RCC 7860 (cell line): ENCODE results near the gene NDE1.
A peak's percentile ranks its signal among the peaks of the same experiment; 100 is the strongest.
"Not testable (repeated sequence)": the region's sequence is repeated elsewhere in the genome, so short reads cannot be mapped to it uniquely, and the experiment has no call there.

Experiments used
- DNase-seq: peaks from one replicate; pipeline ENCODE4 v3.0.0-alpha.2; 2015; ENCODE audit warnings: low spot score
- FAIRE-seq: peaks from 2 replicates; lab custom pipeline; 2012; peaks lifted over from hg19 to GRCh38; lab: Jason Lieb, UNC

NDE1 gene

DNA sequence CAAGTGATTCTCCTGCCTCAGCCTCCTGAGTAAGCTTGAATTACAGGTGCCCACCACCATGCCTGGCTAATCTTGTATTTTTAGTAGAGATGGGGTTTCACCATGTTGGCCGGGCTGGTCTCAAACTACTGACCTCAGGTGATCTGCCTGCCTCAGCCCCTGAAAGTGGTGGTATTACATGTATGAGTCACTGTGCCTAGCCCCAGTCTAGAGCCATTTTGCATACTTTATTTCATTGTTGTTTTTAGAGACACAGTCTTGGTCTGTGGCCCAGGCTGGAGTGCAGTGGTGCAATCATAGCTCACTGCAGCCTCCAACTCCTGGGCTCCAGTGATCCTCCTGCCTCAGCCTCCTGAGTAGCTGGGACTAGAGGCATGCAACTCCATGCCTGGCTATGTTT, 42.5 kb downstream of the NDE1 start:
- FAIRE-seq, DNase-seq: not testable (repeated sequence)

DNA sequence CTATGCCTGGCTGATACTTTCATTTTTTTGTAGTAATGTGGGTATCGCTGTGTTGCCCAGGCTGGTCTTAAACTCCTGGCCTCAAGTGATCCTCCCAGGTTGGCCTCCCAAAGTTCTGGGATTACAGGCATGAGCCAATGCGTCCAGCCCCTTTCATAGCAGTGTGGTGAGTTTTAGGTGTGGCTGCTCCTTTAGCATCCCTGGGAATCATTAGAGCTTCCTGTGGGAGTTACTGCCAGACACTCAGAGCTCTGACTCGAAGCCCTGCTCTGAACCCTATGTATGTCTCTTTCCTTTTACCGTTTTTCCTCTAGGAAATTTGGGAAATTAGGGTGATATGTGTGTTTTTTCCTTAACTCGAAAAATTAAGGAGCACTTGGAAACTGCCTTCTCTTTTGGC, 44.5 kb downstream of the NDE1 start:
- DNase-seq (no peak), FAIRE-seq (no peak)

DNA sequence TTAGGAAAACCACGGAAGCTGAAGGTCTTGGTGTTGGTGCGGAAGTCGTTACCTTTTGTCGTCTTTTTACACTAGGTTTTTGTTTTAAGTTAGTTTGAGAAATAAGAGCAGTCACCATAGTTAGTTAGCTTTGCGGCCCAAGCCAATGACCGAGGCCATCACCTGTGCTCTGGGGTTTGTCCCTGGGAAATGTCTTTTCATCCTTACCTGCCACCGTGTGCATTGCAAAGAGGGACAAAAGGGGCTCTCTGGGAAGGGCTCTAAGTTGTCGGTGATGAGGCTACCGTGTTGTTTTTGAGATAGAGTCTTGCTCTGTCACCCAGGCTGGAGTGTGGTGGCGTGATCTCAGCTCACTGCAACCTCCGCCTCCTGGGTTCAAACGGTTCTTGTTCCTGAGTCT, 49.8 kb downstream of the NDE1 start:
- DNase-seq (no peak), FAIRE-seq (no peak)

GRCh38 chr16:15701367-15701766, 51.3 kb downstream of the NDE1 start:
- DNase-seq (no peak), FAIRE-seq (no peak)

GRCh38 chr16:15701975-15702970, 52.2 kb downstream of the NDE1 start:
- DNase-seq (no peak), FAIRE-seq (no peak)

DNA sequence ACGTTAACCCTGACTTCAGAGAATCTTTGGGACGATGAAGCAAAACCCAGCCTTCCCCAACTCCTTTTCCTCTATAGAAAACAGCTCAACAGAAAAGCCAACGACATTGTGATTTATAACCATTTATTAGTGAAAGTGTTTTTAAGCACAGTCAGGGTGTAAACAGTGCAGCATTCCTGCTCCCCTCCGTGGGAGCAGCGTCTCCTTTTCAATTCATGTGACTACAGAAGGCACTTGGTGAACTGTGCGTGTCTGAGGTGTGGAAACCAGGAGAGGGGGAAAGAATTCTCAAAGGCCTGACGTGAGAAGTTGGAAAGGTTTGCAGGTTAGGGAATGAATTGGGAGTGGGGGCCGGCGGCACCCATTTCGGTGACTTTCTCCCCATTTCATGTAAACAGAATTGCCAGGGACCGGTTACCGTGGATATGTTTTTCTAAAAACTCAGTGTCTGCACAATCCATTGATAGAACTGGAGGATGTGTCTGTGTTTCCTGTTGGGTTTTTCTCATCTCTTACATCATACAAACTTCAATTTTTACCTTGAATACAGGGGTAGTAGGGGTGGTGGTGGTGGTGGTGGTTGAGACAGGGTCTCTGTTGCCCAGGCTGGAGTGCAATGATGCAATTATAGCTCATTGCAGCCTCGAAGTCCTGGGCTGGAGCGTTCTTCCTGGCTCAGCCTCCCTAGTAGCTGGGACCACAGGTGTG, 53.1 kb downstream of the NDE1 start:
- FAIRE-seq (no peak), DNase-seq (no peak)

DNA sequence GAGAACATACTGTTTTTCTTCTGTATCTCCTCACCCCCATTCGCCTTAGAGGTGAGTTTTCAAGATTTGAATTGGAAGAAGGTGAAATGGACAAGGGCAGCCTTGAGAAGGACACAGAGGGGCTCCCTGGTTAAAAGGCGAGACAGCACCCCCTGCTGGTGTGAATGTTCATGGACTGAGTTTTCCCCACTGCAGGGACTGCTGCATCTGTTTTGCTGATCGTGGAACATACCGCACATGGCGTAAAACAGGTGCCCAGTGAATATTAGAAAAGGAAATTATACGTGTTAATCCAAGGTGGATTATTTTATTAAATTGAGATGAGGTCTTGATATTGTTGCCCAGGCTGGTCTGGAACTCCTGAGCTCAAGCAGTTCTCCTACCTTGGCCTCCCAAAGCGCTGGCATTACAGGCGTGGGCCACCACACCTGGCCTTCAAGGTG, 54.5 kb downstream of the NDE1 start:
- DNase-seq (peak; percentile 12), FAIRE-seq (no peak)

DNA sequence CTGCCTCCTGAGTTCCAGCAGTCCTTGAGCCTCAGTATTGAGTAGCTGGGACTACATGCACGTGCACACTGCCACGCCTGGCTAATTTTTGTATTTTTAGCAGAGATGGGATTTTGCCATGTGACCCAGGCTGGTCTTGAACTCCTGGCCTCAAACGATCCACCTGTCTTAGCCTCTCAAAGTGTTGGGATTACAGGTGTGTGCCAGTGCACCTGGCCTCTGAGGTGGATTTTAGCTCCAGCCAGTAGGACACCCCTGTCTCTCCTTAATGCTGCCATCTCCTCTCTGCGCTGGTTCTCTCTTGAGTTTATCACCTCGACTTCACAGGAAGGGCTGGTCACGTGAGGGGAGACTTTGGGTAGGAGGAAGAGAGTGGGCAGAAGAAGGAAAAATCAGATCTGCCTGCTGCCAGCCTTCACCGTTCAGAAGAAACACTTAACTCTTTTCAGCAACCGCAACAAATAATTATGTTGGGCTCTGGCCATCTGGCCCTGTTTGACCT, 55.1 kb downstream of the NDE1 start:
- DNase-seq (no peak), FAIRE-seq (no peak)

GRCh38 chr16:15707332-15707731, 57.3 kb downstream of the NDE1 start:
- FAIRE-seq (no peak), DNase-seq (no peak)

DNA sequence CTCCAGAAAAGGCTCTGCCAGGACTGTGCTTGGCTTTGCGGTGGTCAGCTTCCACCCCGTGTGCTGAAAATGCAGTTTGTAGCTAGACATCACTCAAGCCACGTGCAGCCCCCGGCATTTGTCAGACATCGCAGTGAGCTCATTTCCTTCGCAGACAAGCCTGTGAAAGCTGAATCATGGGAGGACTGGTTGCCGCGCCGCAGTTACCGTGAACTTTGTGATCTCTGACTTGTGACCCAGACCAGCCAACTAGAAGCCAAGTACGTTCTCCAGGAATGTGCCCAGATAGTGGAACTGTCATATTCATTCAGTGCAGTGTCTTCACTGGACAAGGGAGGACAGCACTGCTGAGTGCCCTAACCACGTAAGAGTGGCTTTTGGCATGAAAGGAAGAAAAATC, 58.1 kb downstream of the NDE1 start:
- DNase-seq (no peak), FAIRE-seq (no peak)

- FAIRE-seq (no peak), DNase-seq (no peak)
These were observed 59.0 kb downstream of the NDE1 start for GRCh38 chr16:15708997-15709396.

DNA sequence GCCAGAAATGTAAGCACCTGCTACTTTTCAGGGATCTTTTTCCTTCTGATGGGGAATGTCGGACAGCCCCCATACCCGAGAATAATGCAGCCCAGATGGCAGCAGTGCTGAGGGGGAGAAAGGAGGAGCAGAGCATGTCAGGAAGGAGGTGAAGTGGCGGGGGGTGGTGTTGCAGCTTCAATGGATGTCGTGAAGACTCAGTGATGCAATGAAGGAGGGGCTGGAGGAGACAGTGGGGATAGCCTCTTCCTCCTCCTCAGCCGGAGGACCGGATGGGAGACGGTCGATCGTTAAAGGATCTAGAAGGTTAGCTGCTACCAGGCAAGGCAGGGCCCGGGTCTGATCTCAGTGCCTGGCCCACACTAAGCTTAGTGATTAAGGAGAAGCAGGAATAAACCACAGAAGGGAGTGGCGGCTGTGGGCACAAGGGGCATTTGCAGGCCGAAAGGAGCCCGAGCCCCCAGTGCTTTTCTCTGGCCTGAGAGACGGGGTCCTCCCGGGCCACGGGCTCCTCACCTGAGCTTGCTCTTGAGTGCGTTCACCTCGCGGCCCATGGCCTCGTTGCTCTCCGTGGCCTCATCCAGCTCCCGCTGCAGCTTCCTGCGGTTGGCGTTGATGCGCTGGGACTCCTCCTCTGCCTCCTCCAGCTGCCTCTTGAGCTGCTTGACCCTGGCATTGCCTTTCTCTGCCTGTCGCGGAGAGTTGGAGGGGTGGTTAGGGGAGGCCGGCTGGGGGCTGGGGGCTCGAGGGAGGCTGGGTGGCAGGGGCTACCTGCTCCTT, 64.5 kb downstream of the NDE1 start:
- no peak for FAIRE-seq
- DNase-seq: no peak

- DNase-seq (no peak), FAIRE-seq (no peak)
These were observed 65.2 kb downstream of the NDE1 start for GRCh38 chr16:15715221-15715620.

GRCh38 chr16:15716694-15717447, 66.8 kb downstream of the NDE1 start:
- FAIRE-seq (no peak), DNase-seq (no peak)

GRCh38 chr16:15721018-15721417, 71.0 kb downstream of the NDE1 start:
- no peak for DNase-seq
- FAIRE-seq: no peak

- DNase-seq: no peak
- FAIRE-seq: no peak
These were observed 73.8 kb downstream of the NDE1 start for GRCh38 chr16:15723808-15724207.

DNA sequence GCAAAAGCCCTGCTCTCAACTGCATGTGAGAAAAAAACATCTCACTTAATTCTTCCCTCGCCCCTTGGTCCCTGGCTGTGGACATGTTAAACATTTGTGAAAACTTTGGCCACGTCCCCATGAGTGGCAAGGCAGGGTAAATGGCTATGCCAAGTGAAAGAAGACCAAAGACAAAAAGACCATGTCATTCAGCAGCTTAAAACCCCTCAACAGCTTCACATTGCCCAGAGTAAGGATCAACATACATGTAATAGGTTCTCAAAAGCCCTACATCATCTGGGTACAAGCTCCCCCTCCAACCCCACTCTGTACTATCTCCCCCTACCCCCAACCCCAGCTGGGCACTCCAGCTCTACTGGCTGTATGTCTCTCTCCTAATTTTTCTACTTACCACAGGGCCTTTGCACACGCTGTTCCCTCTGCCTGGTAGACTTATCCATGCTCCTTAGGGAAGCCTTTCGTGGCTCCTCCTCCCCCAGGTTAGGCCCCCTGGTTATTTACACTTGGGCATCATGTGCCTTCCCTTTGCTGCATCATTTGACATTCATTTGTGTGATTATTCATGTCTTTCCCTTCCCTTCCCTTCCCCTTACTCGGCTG, 75.7 kb downstream of the NDE1 start:
- no peak for FAIRE-seq
- DNase-seq: no peak

GRCh38 chr16:15726715-15727114, 76.7 kb downstream of the NDE1 start:
- FAIRE-seq: no peak
- no peak for DNase-seq

- not testable (repeated sequence) for DNase-seq, FAIRE-seq
These were observed 77.7 kb downstream of the NDE1 start for GRCh38 chr16:15727697-15728096.

GRCh38 chr16:15729152-15729551, 79.1 kb downstream of the NDE1 start:
- FAIRE-seq (no peak), DNase-seq (no peak)
